Ishikawa (cell line): ENCODE data around the gene CGB7.

ENCODE experiments used
- CREB1 ChIP-seq: IDR thresholded peaks from 2 replicates; pipeline ENCODE4 v1.6.1; 2012; ENCODE audit warnings: low read depth
- EP300 ChIP-seq: IDR thresholded peaks from 2 replicates; pipeline ENCODE4 v1.6.1; 2012; ENCODE audit warnings: borderline replicate concordance

DNA sequence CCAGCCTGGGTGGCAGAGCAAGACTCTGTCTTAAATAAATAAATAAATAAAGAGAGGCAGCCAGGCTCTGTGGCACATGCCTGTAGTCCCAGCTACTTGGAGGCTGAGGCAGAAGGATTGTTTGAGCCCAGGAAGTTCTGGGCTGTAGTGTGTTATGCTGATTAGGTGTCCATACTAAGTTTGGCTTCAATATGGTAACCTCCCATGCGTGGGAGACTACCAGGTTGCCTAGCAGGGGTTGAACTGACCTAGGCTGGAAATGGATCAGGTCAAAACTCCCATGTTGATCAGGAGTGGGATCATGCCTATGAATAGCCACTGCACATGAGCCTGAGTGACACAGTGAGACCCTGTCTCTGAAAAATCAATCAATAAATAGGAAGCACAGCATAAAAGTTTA, 23.7 kb upstream of the CGB7 start:
- TF ChIP-seq CREB1: no peak
- no peak for TF ChIP-seq EP300
